Measurements from ENCODE around the gene AATK.

The AATK gene

GRCh38 chr17:81144423-81144781, 21.6 kb downstream of the AATK start:
- H3K36me3 Mint-ChIP-seq (ENCODE audit: low read depth) = no peaks in the 10 kb centered on the region
- H3K27me3 Mint-ChIP-seq (ENCODE audit: low read depth) = peaks cover 6% of the 10 kb centered on the region
- H3K27ac Mint-ChIP-seq = no peak overlapping the region
- no peak overlapping the region for H3K4me3 Mint-ChIP-seq
- no peaks in the 10 kb centered on the region for H3K4me1 Mint-ChIP-seq
- TF ChIP-seq CTCF (IDR thresholded peaks at IDR 0.05; ENCODE audit: unreplicated experiment in 3 of 3) = no peak
- H3K9me3 Mint-ChIP-seq = no peaks in the 10 kb centered on the region

GRCh38 chr17:81143717-81144422, 22.2 kb downstream of the AATK start:
- TF ChIP-seq CTCF (IDR thresholded peaks at IDR 0.05; ENCODE audit: unreplicated experiment in 3 of 3) = no peak
- Mint-ChIP-seq H3K9me3 (no peaks in the 10 kb centered on the region), H3K4me1 (no peaks in the 10 kb centered on the region), H3K4me3 (no peak overlapping the region), H3K27ac (no peak overlapping the region), H3K36me3 (ENCODE audit: low read depth) (no peaks in the 10 kb centered on the region), H3K27me3 (ENCODE audit: low read depth) (peaks cover 9% of the 10 kb centered on the region)

- Mint-ChIP-seq H3K9me3 (no peaks in the 10 kb centered on the region), H3K36me3 (ENCODE audit: low read depth) (no peaks in the 10 kb centered on the region), H3K4me1 (no peaks in the 10 kb centered on the region), H3K4me3 (no peak overlapping the region), H3K27me3 (ENCODE audit: low read depth) (peaks cover 8% of the 10 kb centered on the region), H3K27ac (no peak overlapping the region)
- TF ChIP-seq CTCF (IDR thresholded peaks at IDR 0.05; ENCODE audit: unreplicated experiment in 3 of 3) = no peak
These were observed 22.9 kb downstream of the AATK start for GRCh38 chr17:81143200-81143527.

- TF ChIP-seq CTCF (IDR thresholded peaks at IDR 0.05; ENCODE audit: unreplicated experiment in 3 of 3) = peak; percentile 55 to 72 (median 69)
- H3K27ac Mint-ChIP-seq = peak overlapping the region in 1 of 3 experiments; percentile 51
- H3K27me3 Mint-ChIP-seq (ENCODE audit: low read depth) = peaks cover 7% of the 10 kb centered on the region
- H3K4me3 Mint-ChIP-seq = no peak overlapping the region
- no peaks in the 10 kb centered on the region for H3K4me1 Mint-ChIP-seq
- H3K36me3 Mint-ChIP-seq (ENCODE audit: low read depth) = no peaks in the 10 kb centered on the region
- no peaks in the 10 kb centered on the region for H3K9me3 Mint-ChIP-seq
These were observed 23.5 kb downstream of the AATK start for GRCh38 chr17:81142301-81143199.

- Mint-ChIP-seq H3K36me3 (ENCODE audit: low read depth) (no peaks in the 10 kb centered on the region), H3K9me3 (no peaks in the 10 kb centered on the region), H3K27ac (no peak overlapping the region), H3K4me3 (no peak overlapping the region), H3K4me1 (no peaks in the 10 kb centered on the region), H3K27me3 (ENCODE audit: low read depth) (peaks cover 7% of the 10 kb centered on the region)
- TF ChIP-seq CTCF (IDR thresholded peaks at IDR 0.05; ENCODE audit: unreplicated experiment in 3 of 3) = no peak
These were observed 25.3 kb downstream of the AATK start for GRCh38 chr17:81140695-81141094.
